HepG2 (cell line): Measurements from ENCODE around the gene ARHGAP30. TPM values are rescaled to one million over a fixed set of nuclear protein-coding genes. Genes with fewer than 3 reads are reported as not detected.

ENCODE experiments used
- FUBP1 ChIP-seq: sonication (generic); formaldehyde crosslinking; IDR thresholded peaks from 2 replicates; pipeline ENCODE4 v1.5.1; 2020; ENCODE audit warnings: missing genetic modification reagents, mild to moderate bottlenecking, borderline replicate concordance
- GATAD1 ChIP-seq: IDR thresholded peaks from 2 replicates; pipeline ENCODE4 v1.6.1; 2016; ENCODE audit warnings: missing genetic modification reagents, missing compliant biosample characterization
- HMG20B ChIP-seq: conservative IDR thresholded peaks from 2 replicates; pipeline ENCODE4 v1.6.1; 2016; ENCODE audit warnings: missing genetic modification reagents, missing compliant biosample characterization
- KLF11 ChIP-seq: IDR thresholded peaks from 2 replicates; pipeline ENCODE4 v1.6.1; 2016; ENCODE audit warnings: missing compliant biosample characterization
- NR2F2 ChIP-seq: IDR thresholded peaks from 2 replicates; pipeline ENCODE4 v1.6.1; 2012; ENCODE audit warnings: low read depth, inconsistent platforms, borderline replicate concordance
- PBX3 ChIP-seq: sonication (generic); formaldehyde crosslinking; IDR thresholded peaks from 2 replicates; pipeline ENCODE4 v1.8.1; 2023; ENCODE audit warnings: missing genetic modification reagents, inconsistent platforms, borderline replicate concordance
- RNF2 ChIP-seq: fragments of 450-650 bp; conservative IDR thresholded peaks from 2 replicates; pipeline ENCODE4 v1.6.1; 2016; ENCODE audit warnings: low read depth
- TOE1 ChIP-seq: sonication (generic); formaldehyde crosslinking; IDR thresholded peaks from 2 replicates; pipeline ENCODE4 v1.4.0; 2020; ENCODE audit warnings: mild to moderate bottlenecking, missing genetic modification reagents
- WIZ ChIP-seq: sonication (generic); formaldehyde crosslinking; IDR thresholded peaks from 2 replicates; pipeline ENCODE4 v1.5.1; 2020; ENCODE audit warnings: mild to moderate bottlenecking, missing genetic modification reagents
- ZNF549 ChIP-seq: sonication (generic); formaldehyde crosslinking; IDR thresholded peaks from 2 replicates; pipeline ENCODE4 v1.5.0; 2020; ENCODE audit warnings: missing genetic modification reagents
- ZNF567 ChIP-seq: sonication (generic); formaldehyde crosslinking; IDR thresholded peaks from 2 replicates; pipeline ENCODE4 v1.8.1; 2023; ENCODE audit warnings: mild to moderate bottlenecking, missing genetic modification reagents, borderline replicate concordance
- ZNF749 ChIP-seq: sonication (generic); formaldehyde crosslinking; IDR thresholded peaks from 2 replicates; pipeline ENCODE4 v1.8.0; 2022; ENCODE audit warnings: mild to moderate bottlenecking, missing genetic modification reagents, moderate library complexity, borderline replicate concordance
- ZNF775 ChIP-seq: sonication (generic); formaldehyde crosslinking; IDR thresholded peaks from 2 replicates; pipeline ENCODE4 v1.4.0; 2020; ENCODE audit warnings: missing genetic modification reagents, mild to moderate bottlenecking, moderate library complexity, borderline replicate concordance
- polyA plus RNA-seq, 8 experiments: library from polyadenylated mRNA; depleted of rRNA in 3 of 8; stranded (reverse) in 7 of 8; unstranded in 1 of 8; fragments of >200 nt; fragmentation: Illumina TruSeq in 4 of 8; extraction: Trizol in 4 of 8; gene quantifications; 2 replicates each; pipeline versions ENCODE4 v1.2.1 to v1.2.3, GENCODE V29; 2011 to 2016; ENCODE audit warnings: low read depth in 4 of 8, missing spikeins in 1 of 8, mixed read lengths in 1 of 8; ENCODE audit not compliant: insufficient read depth in 1 of 8
- total RNA-seq, 5 experiments: library from RNA; depleted of rRNA; stranded (reverse); fragments of >200 nt; fragmentation: Illumina TruSeq; extraction: Trizol; gene quantifications; 2 replicates each; pipeline ENCODE4 v1.2.3, GENCODE V29; 2016; ENCODE audit warnings: low read depth in 1 of 5
- TF ChIP-seq, protein P1 (sequence below): sonication (generic); formaldehyde crosslinking; IDR thresholded peaks from 2 replicates; pipeline ENCODE4 v1.8.0; 2022; ENCODE audit warnings: missing genetic modification reagents, mild to moderate bottlenecking, inconsistent platforms, borderline replicate concordance
- TF ChIP-seq, protein P2 (sequence below): sonication (generic); formaldehyde crosslinking; IDR thresholded peaks from 2 replicates; pipeline ENCODE4 v1.4.0; 2020; ENCODE audit warnings: missing genetic modification reagents, mild to moderate bottlenecking, borderline replicate concordance
- TF ChIP-seq, protein P3 (sequence below): sonication (generic); formaldehyde crosslinking; IDR thresholded peaks from 2 replicates; pipeline ENCODE4 v1.4.0; 2020; ENCODE audit warnings: missing genetic modification reagents, borderline replicate concordance

The ARHGAP30 gene
- total and polyA plus RNA-seq, 2 of the 13 experiments (the other 11 are each of a cell fraction or from before 2014, with no cell fraction given): 0.13 to 0.20 TPM

DNA sequence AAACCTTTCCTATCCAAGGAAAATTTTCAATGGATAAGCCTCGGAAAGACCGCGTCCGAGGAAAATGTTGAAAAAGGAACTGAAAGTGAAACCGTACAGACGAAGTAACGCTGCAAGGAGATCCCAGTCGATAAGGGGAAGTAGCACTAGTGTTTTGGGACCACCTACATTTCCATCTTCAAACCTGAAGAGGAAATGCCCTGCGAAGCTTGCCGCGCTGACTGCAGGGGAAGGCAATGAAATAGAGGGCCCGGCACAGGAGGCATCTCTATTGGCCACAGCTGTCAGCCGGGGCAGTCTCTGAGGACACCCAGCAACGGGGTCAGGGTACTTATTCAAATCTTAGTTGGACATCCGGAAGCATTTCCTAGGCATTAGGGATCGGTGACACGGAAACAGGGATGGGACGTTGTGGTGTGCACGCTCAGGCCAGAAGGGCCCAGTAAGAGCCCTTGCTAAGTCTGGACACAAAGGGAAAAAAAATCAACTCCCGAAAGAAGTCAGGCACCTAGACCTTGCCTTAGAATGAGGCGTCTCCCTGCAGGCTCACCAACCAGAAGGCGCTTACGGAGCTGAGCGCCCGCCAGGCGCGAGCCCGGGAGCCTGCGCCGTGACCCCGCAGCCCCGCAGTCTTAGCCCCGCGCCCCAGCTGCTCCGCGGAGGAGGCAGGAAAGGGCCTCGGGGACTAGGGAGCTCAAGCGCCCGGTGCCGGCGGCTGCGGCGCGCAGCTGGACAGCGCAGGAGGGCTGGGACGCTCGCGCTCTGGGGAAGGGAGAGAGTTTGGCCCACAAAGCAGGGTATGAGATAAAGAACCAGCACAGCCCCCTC lies 24.6 kb downstream of the ARHGAP30 start (continued):
- TF ChIP-seq, protein P1, sequence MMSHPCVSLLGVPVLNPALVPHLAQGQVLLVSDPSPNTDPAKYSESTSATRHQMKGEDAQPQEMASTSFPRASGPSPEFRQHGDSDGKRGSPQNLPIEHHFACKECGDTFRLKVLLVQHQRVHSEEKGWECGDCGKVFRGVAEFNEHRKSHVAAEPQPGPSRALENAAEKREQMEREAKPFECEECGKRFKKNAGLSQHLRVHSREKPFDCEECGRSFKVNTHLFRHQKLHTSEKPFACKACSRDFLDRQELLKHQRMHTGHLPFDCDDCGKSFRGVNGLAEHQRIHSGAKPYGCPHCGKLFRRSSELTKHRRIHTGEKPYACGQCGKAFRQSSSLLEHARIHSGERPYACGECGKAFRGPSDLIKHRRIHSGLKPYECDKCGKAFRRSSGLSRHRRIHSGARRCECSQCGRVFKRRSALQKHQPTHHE: no peak
- TF ChIP-seq TOE1 (CRISPR knock-in tag): no peak
- TF ChIP-seq, protein P2, sequence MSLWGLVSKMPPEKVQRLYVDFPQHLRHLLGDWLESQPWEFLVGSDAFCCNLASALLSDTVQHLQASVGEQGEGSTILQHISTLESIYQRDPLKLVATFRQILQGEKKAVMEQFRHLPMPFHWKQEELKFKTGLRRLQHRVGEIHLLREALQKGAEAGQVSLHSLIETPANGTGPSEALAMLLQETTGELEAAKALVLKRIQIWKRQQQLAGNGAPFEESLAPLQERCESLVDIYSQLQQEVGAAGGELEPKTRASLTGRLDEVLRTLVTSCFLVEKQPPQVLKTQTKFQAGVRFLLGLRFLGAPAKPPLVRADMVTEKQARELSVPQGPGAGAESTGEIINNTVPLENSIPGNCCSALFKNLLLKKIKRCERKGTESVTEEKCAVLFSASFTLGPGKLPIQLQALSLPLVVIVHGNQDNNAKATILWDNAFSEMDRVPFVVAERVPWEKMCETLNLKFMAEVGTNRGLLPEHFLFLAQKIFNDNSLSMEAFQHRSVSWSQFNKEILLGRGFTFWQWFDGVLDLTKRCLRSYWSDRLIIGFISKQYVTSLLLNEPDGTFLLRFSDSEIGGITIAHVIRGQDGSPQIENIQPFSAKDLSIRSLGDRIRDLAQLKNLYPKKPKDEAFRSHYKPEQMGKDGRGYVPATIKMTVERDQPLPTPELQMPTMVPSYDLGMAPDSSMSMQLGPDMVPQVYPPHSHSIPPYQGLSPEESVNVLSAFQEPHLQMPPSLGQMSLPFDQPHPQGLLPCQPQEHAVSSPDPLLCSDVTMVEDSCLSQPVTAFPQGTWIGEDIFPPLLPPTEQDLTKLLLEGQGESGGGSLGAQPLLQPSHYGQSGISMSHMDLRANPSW (CRISPR knock-in tag): no peak
- TF ChIP-seq FUBP1: no peak
- peak; percentile 41; the same call in 1 of the 2 replicates for TF ChIP-seq GATAD1 (CRISPR knock-in tag)
- TF ChIP-seq NR2F2: no peak
- 0 out of 2 replicates have a peak, but pooled peaks have one; percentile 20 for TF ChIP-seq ZNF749 (CRISPR knock-in tag)
- no peak for TF ChIP-seq ZNF549 (CRISPR knock-in tag)
- TF ChIP-seq, protein P3, sequence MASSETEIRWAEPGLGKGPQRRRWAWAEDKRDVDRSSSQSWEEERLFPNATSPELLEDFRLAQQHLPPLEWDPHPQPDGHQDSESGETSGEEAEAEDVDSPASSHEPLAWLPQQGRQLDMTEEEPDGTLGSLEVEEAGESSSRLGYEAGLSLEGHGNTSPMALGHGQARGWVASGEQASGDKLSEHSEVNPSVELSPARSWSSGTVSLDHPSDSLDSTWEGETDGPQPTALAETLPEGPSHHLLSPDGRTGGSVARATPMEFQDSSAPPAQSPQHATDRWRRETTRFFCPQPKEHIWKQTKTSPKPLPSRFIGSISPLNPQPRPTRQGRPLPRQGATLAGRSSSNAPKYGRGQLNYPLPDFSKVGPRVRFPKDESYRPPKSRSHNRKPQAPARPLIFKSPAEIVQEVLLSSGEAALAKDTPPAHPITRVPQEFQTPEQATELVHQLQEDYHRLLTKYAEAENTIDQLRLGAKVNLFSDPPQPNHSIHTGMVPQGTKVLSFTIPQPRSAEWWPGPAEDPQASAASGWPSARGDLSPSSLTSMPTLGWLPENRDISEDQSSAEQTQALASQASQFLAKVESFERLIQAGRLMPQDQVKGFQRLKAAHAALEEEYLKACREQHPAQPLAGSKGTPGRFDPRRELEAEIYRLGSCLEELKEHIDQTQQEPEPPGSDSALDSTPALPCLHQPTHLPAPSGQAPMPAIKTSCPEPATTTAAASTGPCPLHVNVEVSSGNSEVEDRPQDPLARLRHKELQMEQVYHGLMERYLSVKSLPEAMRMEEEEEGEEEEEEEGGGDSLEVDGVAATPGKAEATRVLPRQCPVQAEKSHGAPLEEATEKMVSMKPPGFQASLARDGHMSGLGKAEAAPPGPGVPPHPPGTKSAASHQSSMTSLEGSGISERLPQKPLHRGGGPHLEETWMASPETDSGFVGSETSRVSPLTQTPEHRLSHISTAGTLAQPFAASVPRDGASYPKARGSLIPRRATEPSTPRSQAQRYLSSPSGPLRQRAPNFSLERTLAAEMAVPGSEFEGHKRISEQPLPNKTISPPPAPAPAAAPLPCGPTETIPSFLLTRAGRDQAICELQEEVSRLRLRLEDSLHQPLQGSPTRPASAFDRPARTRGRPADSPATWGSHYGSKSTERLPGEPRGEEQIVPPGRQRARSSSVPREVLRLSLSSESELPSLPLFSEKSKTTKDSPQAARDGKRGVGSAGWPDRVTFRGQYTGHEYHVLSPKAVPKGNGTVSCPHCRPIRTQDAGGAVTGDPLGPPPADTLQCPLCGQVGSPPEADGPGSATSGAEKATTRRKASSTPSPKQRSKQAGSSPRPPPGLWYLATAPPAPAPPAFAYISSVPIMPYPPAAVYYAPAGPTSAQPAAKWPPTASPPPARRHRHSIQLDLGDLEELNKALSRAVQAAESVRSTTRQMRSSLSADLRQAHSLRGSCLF (CRISPR knock-in tag): no peak
- TF ChIP-seq PBX3: 0 out of 2 replicates have a peak, but pooled peaks have one; percentile 19
- no peak for TF ChIP-seq RNF2
- no peak for TF ChIP-seq KLF11
- no peak for TF ChIP-seq ZNF567 (CRISPR knock-in tag)
- TF ChIP-seq WIZ (CRISPR knock-in tag): no peak
- no peak for TF ChIP-seq ZNF775 (CRISPR knock-in tag)
- no peak for TF ChIP-seq HMG20B (CRISPR knock-in tag)
